HG03571 (cell line): Measurements from ENCODE around the gene TMEM62.

ENCODE experiments used
- ATAC-seq: cut with Tn5 transposase; IDR thresholded peaks from one replicate; pipeline ENCODE4 v1.9.1; 2021; ENCODE audit not compliant: unreplicated experiment

Gene TMEM62

DNA sequence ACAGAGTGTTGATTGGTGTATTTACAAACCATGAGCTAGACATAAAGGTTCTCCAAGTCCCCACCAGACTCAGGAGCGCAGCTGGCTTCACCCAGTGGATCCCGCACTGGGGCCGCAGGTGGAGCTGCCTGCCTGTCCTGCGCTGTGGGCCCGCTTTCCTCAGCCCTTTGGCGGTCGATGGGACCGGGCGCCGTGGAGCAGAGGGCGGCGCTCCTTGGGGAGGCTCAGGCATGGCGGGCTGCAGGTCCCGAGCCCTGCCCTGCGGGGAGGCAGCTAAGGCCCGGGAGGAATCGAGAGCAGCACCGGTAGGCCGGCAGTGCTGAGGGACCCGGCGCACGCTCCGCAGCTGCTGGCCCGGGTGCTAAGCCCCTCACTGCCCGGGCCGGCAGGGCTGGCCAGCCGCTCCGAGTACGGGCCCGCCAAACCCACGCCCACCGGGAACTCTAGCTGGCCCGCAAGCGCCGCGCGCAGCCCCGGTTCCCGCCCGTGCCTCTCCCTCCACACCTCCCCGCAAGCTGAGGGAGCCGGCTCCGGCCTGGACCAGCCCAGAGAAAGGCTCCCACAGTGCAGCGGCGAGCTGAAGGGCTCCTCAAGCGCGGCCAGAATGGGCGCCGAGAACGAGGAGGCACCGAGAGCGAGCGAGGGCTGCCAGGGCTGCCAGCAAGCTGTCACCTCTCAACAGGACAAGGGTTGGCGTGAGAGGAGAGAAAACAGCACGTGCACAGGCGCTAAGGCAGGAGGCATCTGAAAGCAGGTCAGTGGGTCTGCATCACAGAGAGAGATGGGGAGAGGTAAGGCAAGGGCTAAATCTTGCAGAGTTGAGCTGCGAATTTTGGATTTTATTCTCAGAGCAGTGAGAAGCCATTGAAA is 93.3 kb downstream of the TMEM62 start:
- no peak for ATAC-seq

DNA sequence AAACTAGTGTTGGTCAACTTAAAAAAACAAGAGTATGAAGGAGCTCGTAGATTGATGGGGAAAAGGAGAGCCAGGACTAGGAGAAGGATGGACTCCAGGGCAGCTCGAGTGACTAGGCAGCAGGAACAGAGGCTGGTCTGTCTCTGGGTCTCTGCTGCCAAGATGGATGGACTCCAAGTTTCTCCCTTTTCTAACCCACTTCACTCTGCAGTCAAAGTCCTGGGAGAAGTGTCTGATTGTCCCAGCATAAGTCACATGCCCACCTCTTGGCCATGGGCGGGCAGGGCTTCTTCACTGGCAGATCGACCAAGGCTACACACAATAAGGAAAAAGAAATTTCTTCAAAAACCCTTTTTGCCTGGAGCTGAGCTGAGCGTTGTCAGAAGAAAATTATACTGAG is 96.6 kb downstream of the TMEM62 start:
- no peak for ATAC-seq

- no peak for ATAC-seq
Observed at GRCh38 chr15:43230640-43231115, 97.3 kb downstream of the TMEM62 start.

GRCh38 chr15:43232289-43232874 is 99.0 kb downstream of the TMEM62 start:
- no peak for ATAC-seq
